ENCODE results near the gene TFE3. TPM values are rescaled to one million over a fixed set of nuclear protein-coding genes. Genes with fewer than 3 reads are reported as not detected.

The TFE3 gene
- polyA plus RNA-seq, 3 donors: 12.8 to 41.2 (median 22.0) TPM

DNA sequence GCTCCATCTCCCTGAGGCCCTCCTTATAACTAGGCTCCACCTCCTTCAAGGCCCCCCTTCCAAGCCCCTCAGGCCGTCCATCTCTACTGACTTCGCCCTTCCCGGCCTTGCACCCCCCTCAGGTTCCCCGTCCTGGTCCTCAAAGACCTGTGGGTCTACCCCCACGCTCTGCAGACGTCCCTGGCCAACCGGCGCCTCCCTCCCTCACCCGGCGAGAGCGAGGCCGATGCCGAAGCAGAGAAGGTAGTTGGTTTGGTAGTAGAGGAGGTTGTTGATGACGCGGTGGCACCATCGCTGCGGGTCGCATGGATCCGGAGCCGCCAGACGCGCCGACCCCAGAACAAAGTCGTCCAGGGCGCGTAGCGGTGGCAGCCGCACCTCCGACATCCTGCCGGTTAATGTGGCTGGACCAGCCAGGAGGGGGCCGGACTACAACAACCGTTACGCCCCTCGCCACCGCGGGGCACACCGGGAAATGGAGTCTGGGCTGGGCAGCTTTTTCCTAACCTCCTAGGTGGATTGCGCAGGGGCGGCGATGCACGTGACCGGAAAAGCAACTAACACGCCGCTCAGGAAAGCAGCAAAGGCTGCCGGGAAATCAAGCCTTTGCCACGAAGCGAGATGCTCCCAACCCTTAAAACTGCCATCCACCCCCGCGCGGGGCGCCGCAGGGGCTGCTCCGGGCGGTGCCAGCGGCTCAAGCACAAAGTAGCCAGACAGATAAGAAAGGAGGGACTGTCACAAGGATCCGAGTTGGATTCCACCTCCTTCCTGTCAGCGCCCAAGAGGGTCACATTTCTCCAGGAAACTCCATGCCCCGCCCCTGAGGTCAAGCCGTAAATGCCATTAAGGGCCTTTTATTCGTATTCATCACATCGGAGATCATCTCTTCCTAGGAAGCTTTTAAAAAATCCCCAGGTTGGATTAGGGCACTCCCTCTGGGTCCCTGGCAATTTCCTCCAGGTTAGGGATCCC is 30.7 kb upstream of the TFE3 start, which contains the start of gene PRAF2:
Gene PRAF2, minus strand, starts transcription at position 402 of the 975 bp plus-strand sequence. Its CDS starts 15 bp downstream, at position 387.
- intact Hi-C loops (cut with micrococcal nuclease): loop anchor here in 1 of 2 donors (2.0 kb wide), 1 partner anchor 71 kb away; the partner anchor contains the start of gene GRIPAP1
- H3K4me1 ChIP-seq (ENCODE audit: control insufficient read depth in 1 of 2, insufficient read depth in 2 of 2, low read length in 2 of 2): peaks cover 20 to 22% of the 10 kb centered on the region in 2 donors
- Mint-ChIP-seq H3K9me3 (peaks cover 0 to 12% (median 6%) of the 10 kb centered on the region in 7 donors), H3K36me3 (peaks cover 26 to 27% of the 10 kb centered on the region in 2 donors), H3K4me1 (peaks cover 24% of the 10 kb centered on the region), H3K27me3 (ENCODE audit: low read depth in 3 of 3) (peaks cover 2 to 11% (median 3%) of the 10 kb centered on the region in 3 donors), H3K4me3 (peak within 1 kb of the TSS; percentile 69 to 71), H3K27ac (peak within 1 kb of the TSS; percentile 30 to 86 (median 61))
- peak within 1 kb of the TSS; percentile 36 to 64 for H3K27ac ChIP-seq (ENCODE audit: low read depth in 1 of 2, low read length in 2 of 2)
- H3K4me3 ChIP-seq (replicated peaks in 1 of 3; ENCODE audit: low read depth in 2 of 3, low read length in 3 of 3): peak within 1 kb of the TSS; percentile 18 to 71 (median 52)
- peak; percentile 87 to 89 (median 87) for DNase-seq
- TF ChIP-seq, protein P1, sequence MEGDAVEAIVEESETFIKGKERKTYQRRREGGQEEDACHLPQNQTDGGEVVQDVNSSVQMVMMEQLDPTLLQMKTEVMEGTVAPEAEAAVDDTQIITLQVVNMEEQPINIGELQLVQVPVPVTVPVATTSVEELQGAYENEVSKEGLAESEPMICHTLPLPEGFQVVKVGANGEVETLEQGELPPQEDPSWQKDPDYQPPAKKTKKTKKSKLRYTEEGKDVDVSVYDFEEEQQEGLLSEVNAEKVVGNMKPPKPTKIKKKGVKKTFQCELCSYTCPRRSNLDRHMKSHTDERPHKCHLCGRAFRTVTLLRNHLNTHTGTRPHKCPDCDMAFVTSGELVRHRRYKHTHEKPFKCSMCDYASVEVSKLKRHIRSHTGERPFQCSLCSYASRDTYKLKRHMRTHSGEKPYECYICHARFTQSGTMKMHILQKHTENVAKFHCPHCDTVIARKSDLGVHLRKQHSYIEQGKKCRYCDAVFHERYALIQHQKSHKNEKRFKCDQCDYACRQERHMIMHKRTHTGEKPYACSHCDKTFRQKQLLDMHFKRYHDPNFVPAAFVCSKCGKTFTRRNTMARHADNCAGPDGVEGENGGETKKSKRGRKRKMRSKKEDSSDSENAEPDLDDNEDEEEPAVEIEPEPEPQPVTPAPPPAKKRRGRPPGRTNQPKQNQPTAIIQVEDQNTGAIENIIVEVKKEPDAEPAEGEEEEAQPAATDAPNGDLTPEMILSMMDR (IDR thresholded peaks at IDR 0.05): no peak
- 3% methylated on average over 40 of the region's 61 CpGs for WGBS (ENCODE audit: insufficient coverage)
- peaks cover 28 to 32% of the 10 kb centered on the region in 2 donors for H3K36me3 ChIP-seq (replicated peaks in 1 of 2; ENCODE audit: control insufficient read depth in 1 of 2, insufficient read depth in 2 of 2, low read length in 2 of 2)
- H4K20me1 ChIP-seq (ENCODE audit: insufficient read depth, low read length): no peaks in the 10 kb centered on the region
- no peak within 1 kb of the TSS for H3K9ac ChIP-seq (ENCODE audit: insufficient read depth, low read length, poor library complexity, severe bottlenecking)
- peak within 1 kb of the TSS; percentile 72 for H2AFZ ChIP-seq (ENCODE audit: insufficient read depth, low read depth, low read length, poor library complexity, severe bottlenecking)
- H3K79me2 ChIP-seq (ENCODE audit: insufficient read depth, low read length): peaks cover 4% of the 10 kb centered on the region
- peak within 1 kb of the TSS; percentile 66 for H3K4me2 ChIP-seq (replicated peaks; ENCODE audit: extremely low read depth, low read length, poor library complexity, severe bottlenecking)
- H3K27me3 ChIP-seq (ENCODE audit: control insufficient read depth in 2 of 2, insufficient read depth in 2 of 2, low read length in 2 of 2): no peaks in the 10 kb centered on the region
- H3K9me3 ChIP-seq (replicated peaks in 1 of 2; ENCODE audit: control insufficient read depth in 1 of 2, insufficient read depth in 1 of 2, low read length in 2 of 2): no peaks in the 10 kb centered on the region

- Histone ChIP-seq H3K79me2 (ENCODE audit: insufficient read depth, low read length) (no peaks in the 10 kb centered on the region), H3K27ac (ENCODE audit: low read depth in 1 of 2, low read length in 2 of 2) (no peak overlapping the region), H3K9ac (ENCODE audit: insufficient read depth, low read length, poor library complexity, severe bottlenecking) (no peak overlapping the region), H4K20me1 (ENCODE audit: insufficient read depth, low read length) (no peaks in the 10 kb centered on the region), H3K4me3 (replicated peaks in 1 of 3; ENCODE audit: low read depth in 2 of 3, low read length in 3 of 3) (no peak overlapping the region), H2AFZ (ENCODE audit: insufficient read depth, low read depth, low read length, poor library complexity, severe bottlenecking) (no peak overlapping the region), H3K4me2 (replicated peaks; ENCODE audit: extremely low read depth, low read length, poor library complexity, severe bottlenecking) (no peak overlapping the region), H3K9me3 (replicated peaks in 1 of 2; ENCODE audit: control insufficient read depth in 1 of 2, insufficient read depth in 1 of 2, low read length in 2 of 2) (no peaks in the 10 kb centered on the region), H3K27me3 (ENCODE audit: control insufficient read depth in 2 of 2, insufficient read depth in 2 of 2, low read length in 2 of 2) (no peaks in the 10 kb centered on the region), H3K4me1 (ENCODE audit: control insufficient read depth in 1 of 2, insufficient read depth in 2 of 2, low read length in 2 of 2) (peaks cover 15 to 16% of the 10 kb centered on the region in 2 donors), H3K36me3 (replicated peaks in 1 of 2; ENCODE audit: control insufficient read depth in 1 of 2, insufficient read depth in 2 of 2, low read length in 2 of 2) (peaks cover 24 to 28% of the 10 kb centered on the region in 2 donors)
- no peak overlapping the region for H3K27ac Mint-ChIP-seq
- peaks cover 19% of the 10 kb centered on the region for H3K4me1 Mint-ChIP-seq
- H3K9me3 Mint-ChIP-seq: peaks cover 0 to 11% (median 6%) of the 10 kb centered on the region in 7 donors
- peaks cover 22% of the 10 kb centered on the region in 2 donors for H3K36me3 Mint-ChIP-seq
- intact Hi-C loops (cut with micrococcal nuclease): no loop called here
- 86% methylated on average over 4 of the region's 10 CpGs for WGBS (ENCODE audit: insufficient coverage)
- TF ChIP-seq, protein P1 (IDR thresholded peaks at IDR 0.05): no peak
- DNase-seq: no peak
- H3K27me3 Mint-ChIP-seq (ENCODE audit: low read depth in 3 of 3): peaks cover 2 to 11% (median 2%) of the 10 kb centered on the region in 3 donors
- no peak overlapping the region for H3K4me3 Mint-ChIP-seq
Measured at GRCh38 chrX:49072712-49073095, 29.5 kb upstream of the TFE3 start.
